ENCODE measurements around the gene PLD4. TPM values are rescaled to one million over a fixed set of nuclear protein-coding genes. Genes with fewer than 3 reads are reported as not detected.

The PLD4 gene
- total RNA-seq, 1 experiment from 2014 or later = 0.07 TPM

DNA sequence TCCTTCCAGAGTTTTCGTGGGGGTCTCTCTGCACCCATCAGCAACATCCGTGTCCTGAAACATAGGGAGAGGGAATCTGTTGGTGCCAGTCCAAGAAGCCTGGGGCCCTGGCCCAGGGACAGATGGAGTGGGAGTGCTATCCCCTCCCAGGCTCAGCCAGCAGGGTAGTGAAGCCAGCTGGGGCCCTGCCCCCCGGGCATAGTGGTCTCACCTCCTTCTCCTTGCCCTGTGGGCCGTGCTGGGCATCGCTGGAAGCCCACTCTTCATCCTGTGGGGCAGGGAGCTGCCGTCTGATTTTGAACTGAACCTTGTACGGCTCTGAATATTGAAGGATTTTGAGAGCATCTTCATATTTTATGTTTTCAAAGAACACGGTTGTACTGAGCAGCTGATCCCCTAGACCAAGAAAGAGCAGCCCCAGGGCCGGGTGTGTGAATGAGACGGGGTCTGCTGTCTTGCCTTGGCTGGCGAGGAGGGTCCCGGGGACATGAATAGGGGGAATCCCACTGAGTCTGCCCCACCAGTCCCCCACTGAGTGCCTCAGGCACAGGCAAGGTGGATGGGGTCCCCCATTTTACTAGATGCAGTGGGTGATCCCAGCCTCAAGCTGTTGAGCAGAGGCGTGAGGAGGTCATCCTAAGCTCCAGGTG lies 30.2 kb downstream of the PLD4 start:
- Mint-ChIP-seq H3K27me3 (ENCODE audit: low read depth) (peaks cover 3% of the 10 kb centered on the region), H3K4me1 (no peaks in the 10 kb centered on the region), H3K4me3 (no peak overlapping the region), H3K27ac (no peak overlapping the region), H3K9me3 (no peaks in the 10 kb centered on the region), H3K36me3 (no peaks in the 10 kb centered on the region)
- ChIA-PET CTCF (interaction anchor here (0.9 kb wide), 1 partner anchor 21 kb away, joined by 3 read pairs; no protein-coding TSS in a partner anchor), POLR2A (no interaction called here)
- ATAC-seq (no peak), DNase-seq (ENCODE audit: low spot score) (no peak)
- TF ChIP-seq GRHL2 (CRISPR knock-in tag; IDR thresholded peaks at IDR 0.05; ENCODE audit: insufficient replicate concordance, severe bottlenecking) = no peak
- TF ChIP-seq TEAD1 (CRISPR knock-in tag; IDR thresholded peaks at IDR 0.05) = no peak

DNA sequence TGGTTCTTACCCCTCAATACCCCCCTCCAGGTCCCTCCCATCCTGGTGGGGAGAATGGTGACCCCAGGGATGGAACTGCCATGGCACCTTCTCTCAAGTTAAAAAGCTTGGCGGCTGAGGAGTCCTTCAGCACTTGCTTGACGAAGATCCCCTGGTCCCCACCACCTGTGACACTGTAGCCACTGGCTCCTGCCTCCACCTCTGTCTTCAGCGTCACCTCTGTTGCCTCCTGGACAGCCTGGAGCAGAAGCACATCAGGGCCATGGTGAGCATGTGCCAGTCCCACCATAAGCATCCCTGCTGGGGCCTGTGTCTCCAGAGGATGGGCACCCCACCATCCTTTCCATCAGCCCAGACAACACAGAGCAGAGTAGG lies 30.7 kb downstream of the PLD4 start:
- Mint-ChIP-seq H3K4me3 (no peak overlapping the region), H3K9me3 (no peaks in the 10 kb centered on the region), H3K4me1 (no peaks in the 10 kb centered on the region), H3K36me3 (no peaks in the 10 kb centered on the region), H3K27me3 (ENCODE audit: low read depth) (peaks cover 5% of the 10 kb centered on the region), H3K27ac (no peak overlapping the region)
- ChIA-PET POLR2A (no interaction called here), CTCF (interaction anchor here (0.9 kb wide), 1 partner anchor 20 kb away, joined by 3 read pairs; no protein-coding TSS in a partner anchor)
- ATAC-seq (no peak), DNase-seq (ENCODE audit: low spot score) (no peak)
- TF ChIP-seq TCF7 (CRISPR knock-in tag; IDR thresholded peaks at IDR 0.05; ENCODE audit: low read depth) = no peak
- TF ChIP-seq, protein P1, sequence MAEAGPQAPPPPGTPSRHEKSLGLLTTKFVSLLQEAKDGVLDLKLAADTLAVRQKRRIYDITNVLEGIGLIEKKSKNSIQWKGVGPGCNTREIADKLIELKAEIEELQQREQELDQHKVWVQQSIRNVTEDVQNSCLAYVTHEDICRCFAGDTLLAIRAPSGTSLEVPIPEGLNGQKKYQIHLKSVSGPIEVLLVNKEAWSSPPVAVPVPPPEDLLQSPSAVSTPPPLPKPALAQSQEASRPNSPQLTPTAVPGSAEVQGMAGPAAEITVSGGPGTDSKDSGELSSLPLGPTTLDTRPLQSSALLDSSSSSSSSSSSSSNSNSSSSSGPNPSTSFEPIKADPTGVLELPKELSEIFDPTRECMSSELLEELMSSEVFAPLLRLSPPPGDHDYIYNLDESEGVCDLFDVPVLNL (CRISPR knock-in tag; IDR thresholded peaks at IDR 0.05; ENCODE audit: borderline replicate concordance, low read depth) = no peak
- no peak for TF ChIP-seq SMAD4 (CRISPR knock-in tag; IDR thresholded peaks at IDR 0.05)

DNA sequence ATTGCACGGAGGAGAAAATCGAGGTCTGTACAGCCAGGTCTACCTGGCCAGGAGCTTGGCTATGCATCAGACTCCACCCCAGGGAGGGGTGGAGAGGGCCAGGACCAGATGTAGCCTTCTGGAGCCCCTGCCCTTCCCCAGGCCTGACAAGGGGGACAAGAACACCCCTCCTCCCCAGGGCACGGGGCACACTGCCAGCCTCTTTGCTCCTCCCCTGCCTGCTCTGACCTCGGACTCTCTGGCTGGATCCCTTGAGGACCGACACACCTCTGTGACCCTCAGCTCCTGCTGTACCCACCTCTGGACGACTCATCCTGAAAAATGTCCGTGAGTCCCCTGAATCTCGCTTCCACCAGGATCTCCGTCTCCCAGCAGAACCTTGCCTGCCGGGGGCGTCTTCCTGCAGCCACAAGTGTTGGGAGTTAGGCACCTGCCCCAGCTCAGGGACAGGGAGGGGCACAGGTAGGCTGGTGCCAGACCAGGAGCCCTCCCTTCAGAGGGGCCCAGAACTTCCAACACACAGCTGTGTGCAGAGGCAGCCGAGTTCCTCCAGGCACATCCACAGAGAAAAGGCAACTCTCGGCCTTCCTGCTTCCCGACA lies 31.7 kb downstream of the PLD4 start:
- ChIA-PET POLR2A (interaction anchor here (0.6 kb wide), 1 partner anchor 41 kb away, joined by 8 read pairs; no protein-coding TSS in a partner anchor), CTCF (interaction anchor here (1.0 kb wide), 1 partner anchor 19 kb away, joined by 3 read pairs; no protein-coding TSS in a partner anchor)
- H3K27me3 Mint-ChIP-seq (ENCODE audit: low read depth) = peaks cover 5% of the 10 kb centered on the region
- no peaks in the 10 kb centered on the region for H3K36me3 Mint-ChIP-seq
- no peaks in the 10 kb centered on the region for H3K4me1 Mint-ChIP-seq
- ATAC-seq = no peak
- no peaks in the 10 kb centered on the region for H3K9me3 Mint-ChIP-seq
- no peak overlapping the region for H3K4me3 Mint-ChIP-seq
- DNase-seq (ENCODE audit: low spot score) = no peak
- no peak overlapping the region for H3K27ac Mint-ChIP-seq
- no peak for TF ChIP-seq ESRRA (CRISPR knock-in tag; IDR thresholded peaks at IDR 0.05; ENCODE audit: borderline replicate concordance)
- TF ChIP-seq, protein P2, sequence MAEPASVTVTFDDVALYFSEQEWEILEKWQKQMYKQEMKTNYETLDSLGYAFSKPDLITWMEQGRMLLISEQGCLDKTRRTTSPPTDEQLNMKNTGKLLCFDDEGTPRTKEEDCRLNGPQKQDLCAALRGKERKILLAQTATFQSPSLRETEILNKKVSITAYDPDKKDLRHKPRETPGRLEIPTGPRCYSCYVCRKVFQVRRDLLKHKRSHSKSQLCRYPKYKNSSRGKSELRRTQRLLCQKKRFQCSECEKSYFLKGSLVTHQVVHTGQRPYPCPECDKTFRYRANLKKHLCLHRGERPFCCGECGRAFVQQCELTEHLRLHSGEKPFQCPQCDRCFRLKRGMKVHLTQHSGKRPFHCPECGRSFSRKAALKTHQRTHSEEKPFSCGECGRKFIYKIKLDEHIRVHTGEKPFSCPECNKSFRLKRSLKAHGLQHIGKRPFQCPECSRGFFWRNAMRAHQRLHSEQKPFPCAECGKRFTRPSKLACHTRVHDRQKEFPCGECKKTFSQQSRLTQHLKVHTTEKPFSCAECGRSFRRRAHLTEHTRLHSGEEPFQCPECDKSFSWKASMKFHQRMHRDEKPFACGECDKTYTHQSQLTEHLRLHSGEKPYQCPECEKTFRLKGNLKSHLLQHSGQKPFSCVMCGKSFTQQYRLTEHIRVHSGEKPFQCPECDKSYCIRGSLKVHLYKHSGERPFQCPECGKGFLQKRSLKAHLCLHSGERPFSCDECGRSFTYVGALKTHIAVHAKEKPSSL (CRISPR knock-in tag; conservative IDR thresholded peaks at IDR 0.05) = no peak
- TF ChIP-seq ZNF121 (CRISPR knock-in tag; IDR thresholded peaks at IDR 0.05) = no peak
- TF ChIP-seq ZNF219 (CRISPR knock-in tag; IDR thresholded peaks at IDR 0.05; ENCODE audit: borderline replicate concordance) = no peak
- no peak for TF ChIP-seq ZNF317 (CRISPR knock-in tag; IDR thresholded peaks at IDR 0.05; ENCODE audit: borderline replicate concordance, low read depth)
- TF ChIP-seq, protein P3, sequence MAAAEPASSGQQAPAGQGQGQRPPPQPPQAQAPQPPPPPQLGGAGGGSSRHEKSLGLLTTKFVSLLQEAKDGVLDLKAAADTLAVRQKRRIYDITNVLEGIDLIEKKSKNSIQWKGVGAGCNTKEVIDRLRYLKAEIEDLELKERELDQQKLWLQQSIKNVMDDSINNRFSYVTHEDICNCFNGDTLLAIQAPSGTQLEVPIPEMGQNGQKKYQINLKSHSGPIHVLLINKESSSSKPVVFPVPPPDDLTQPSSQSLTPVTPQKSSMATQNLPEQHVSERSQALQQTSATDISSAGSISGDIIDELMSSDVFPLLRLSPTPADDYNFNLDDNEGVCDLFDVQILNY (CRISPR knock-in tag; IDR thresholded peaks at IDR 0.05) = no peak
- TF ChIP-seq PRRX2 (CRISPR knock-in tag; IDR thresholded peaks at IDR 0.05) = no peak
- no peak for TF ChIP-seq NFATC4 (CRISPR knock-in tag; IDR thresholded peaks at IDR 0.05)
- TF ChIP-seq, protein P4, sequence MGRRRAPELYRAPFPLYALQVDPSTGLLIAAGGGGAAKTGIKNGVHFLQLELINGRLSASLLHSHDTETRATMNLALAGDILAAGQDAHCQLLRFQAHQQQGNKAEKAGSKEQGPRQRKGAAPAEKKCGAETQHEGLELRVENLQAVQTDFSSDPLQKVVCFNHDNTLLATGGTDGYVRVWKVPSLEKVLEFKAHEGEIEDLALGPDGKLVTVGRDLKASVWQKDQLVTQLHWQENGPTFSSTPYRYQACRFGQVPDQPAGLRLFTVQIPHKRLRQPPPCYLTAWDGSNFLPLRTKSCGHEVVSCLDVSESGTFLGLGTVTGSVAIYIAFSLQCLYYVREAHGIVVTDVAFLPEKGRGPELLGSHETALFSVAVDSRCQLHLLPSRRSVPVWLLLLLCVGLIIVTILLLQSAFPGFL (CRISPR knock-in tag; IDR thresholded peaks at IDR 0.05; ENCODE audit: borderline replicate concordance) = no peak
- no peak for TF ChIP-seq NFE2L1 (CRISPR knock-in tag; IDR thresholded peaks at IDR 0.05)
- no peak for TF ChIP-seq FOXP1 (CRISPR knock-in tag; IDR thresholded peaks at IDR 0.05; ENCODE audit: borderline replicate concordance)
- TF ChIP-seq, protein P5, sequence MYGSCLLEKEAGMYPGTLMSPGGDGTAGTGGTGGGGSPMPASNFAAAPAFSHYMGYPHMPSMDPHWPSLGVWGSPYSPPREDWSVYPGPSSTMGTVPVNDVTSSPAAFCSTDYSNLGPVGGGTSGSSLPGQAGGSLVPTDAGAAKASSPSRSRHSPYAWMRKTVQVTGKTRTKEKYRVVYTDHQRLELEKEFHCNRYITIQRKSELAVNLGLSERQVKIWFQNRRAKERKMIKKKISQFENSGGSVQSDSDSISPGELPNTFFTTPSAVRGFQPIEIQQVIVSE (CRISPR knock-in tag; IDR thresholded peaks at IDR 0.05; ENCODE audit: borderline replicate concordance) = no peak
- TF ChIP-seq SMAD4 (CRISPR knock-in tag; IDR thresholded peaks at IDR 0.05) = no peak
- TF ChIP-seq, protein P6, sequence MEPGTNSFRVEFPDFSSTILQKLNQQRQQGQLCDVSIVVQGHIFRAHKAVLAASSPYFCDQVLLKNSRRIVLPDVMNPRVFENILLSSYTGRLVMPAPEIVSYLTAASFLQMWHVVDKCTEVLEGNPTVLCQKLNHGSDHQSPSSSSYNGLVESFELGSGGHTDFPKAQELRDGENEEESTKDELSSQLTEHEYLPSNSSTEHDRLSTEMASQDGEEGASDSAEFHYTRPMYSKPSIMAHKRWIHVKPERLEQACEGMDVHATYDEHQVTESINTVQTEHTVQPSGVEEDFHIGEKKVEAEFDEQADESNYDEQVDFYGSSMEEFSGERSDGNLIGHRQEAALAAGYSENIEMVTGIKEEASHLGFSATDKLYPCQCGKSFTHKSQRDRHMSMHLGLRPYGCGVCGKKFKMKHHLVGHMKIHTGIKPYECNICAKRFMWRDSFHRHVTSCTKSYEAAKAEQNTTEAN (CRISPR knock-in tag; IDR thresholded peaks at IDR 0.05) = no peak
- TF ChIP-seq, protein P7, sequence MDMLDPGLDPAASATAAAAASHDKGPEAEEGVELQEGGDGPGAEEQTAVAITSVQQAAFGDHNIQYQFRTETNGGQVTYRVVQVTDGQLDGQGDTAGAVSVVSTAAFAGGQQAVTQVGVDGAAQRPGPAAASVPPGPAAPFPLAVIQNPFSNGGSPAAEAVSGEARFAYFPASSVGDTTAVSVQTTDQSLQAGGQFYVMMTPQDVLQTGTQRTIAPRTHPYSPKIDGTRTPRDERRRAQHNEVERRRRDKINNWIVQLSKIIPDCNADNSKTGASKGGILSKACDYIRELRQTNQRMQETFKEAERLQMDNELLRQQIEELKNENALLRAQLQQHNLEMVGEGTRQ (CRISPR knock-in tag; IDR thresholded peaks at IDR 0.05) = no peak
- no peak for TF ChIP-seq RORB (CRISPR knock-in tag; IDR thresholded peaks at IDR 0.05)
- no peak for TF ChIP-seq GABPB1 (CRISPR knock-in tag; IDR thresholded peaks at IDR 0.05)
- TF ChIP-seq ZNF423 (CRISPR knock-in tag; IDR thresholded peaks at IDR 0.05) = no peak

All from WTC11 (cell line).